T-helper 2 cell treated with Interferon-gamma antibody and Interleukin-4, amounts not matched to agents 5 μg/mL and 100 μg/mL, for 36 hours (primary cell): ENCODE data around the gene KLK3.
A peak's percentile ranks its signal among the peaks of the same experiment; 100 is the strongest.
"Not testable (repeated sequence)": the region's sequence is repeated elsewhere in the genome, so short reads cannot be mapped to it uniquely, and the experiment has no call there.

Experiments used
- DNase-seq: peaks from one replicate; pipeline ENCODE4 v3.0.0; 2021; ENCODE audit warnings: low spot score
- H3K27ac Mint-ChIP-seq: one replicate; pipeline ENCODE4 v1.8.0; 2021; ENCODE audit warnings: mild to moderate bottlenecking, mixed read lengths
- H3K27me3 Mint-ChIP-seq: one replicate; pipeline ENCODE4 v1.8.0; 2021; ENCODE audit warnings: low read depth, mixed read lengths
- H3K36me3 Mint-ChIP-seq: one replicate; pipeline ENCODE4 v1.8.0; 2021; ENCODE audit warnings: low read depth, mixed read lengths
- H3K4me1 Mint-ChIP-seq: one replicate; pipeline ENCODE4 v1.8.0; 2021; ENCODE audit warnings: low read depth, mixed read lengths
- H3K4me3 Mint-ChIP-seq: one replicate; pipeline ENCODE4 v1.8.0; 2022; ENCODE audit warnings: mild to moderate bottlenecking, moderate library complexity, mixed read lengths
- H3K9me3 Mint-ChIP-seq: one replicate; pipeline ENCODE4 v1.8.0; 2021; ENCODE audit warnings: mixed read lengths

Gene KLK3

GRCh38 chr19:50891253-50891625 lies 36.5 kb downstream of the KLK3 start:
- Mint-ChIP-seq H3K36me3 (no peaks in the 10 kb centered on the region), H3K9me3 (peaks cover 7% of the 10 kb centered on the region), H3K27me3 (peaks cover 3% of the 10 kb centered on the region), H3K4me3 (no peak overlapping the region), H3K4me1 (no peaks in the 10 kb centered on the region), H3K27ac (no peak overlapping the region)
- DNase-seq = no peak

GRCh38 chr19:50893047-50893736 lies 38.5 kb downstream of the KLK3 start:
- Mint-ChIP-seq H3K27ac (no peak overlapping the region), H3K36me3 (no peaks in the 10 kb centered on the region), H3K4me1 (no peaks in the 10 kb centered on the region), H3K27me3 (no peaks in the 10 kb centered on the region), H3K9me3 (peaks cover 7% of the 10 kb centered on the region), H3K4me3 (no peak overlapping the region)
- no peak for DNase-seq

DNA sequence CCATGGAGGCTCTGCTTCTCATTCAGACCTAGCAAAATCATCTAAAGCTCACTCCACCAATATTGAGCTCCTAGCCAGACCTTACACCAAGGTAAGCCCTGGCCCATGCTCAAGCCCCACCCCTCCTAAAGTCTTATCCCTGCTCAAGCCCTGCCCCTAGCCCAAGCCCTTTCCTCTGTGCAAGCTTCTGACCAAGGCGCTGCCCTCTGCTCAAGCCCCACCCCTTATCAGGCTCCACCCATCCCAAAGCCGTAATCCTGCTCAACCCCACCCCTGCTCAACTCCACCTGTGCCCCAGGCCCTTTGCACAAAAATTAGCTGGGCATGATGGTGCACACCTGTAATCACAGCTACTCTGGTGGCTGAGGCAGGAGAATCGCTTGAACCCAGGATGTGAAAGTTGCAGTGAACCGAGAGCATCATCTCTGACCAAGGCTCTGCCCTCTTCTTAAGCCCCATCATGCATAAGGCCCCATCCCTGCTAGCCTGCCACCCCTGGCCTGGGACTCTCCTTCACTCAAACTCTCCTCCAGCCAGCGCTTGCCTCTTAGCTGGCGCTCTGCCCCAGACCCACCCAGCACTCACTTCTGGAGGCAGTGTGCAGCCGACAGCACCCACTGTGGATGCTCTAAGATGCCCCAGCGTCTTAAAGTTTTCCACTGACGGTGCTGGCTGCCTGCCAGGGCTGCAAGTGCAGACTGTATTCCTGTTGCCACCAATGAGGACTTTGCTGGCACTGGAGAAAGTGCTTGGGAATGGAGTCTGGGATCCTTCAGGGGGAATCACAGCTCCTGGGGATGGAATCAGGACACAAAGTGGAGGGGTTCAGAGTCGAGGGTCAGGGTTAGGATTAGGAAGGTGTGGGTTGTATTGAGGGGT lies 40.0 kb downstream of the KLK3 start:
- Mint-ChIP-seq H3K36me3 (no peaks in the 10 kb centered on the region), H3K27me3 (no peaks in the 10 kb centered on the region), H3K27ac (no peak overlapping the region), H3K9me3 (peaks cover 7% of the 10 kb centered on the region), H3K4me1 (no peaks in the 10 kb centered on the region), H3K4me3 (no peak overlapping the region)
- DNase-seq = no peak

- not testable (repeated sequence) for H3K4me3 Mint-ChIP-seq, H3K27me3 Mint-ChIP-seq, H3K27ac Mint-ChIP-seq, H3K36me3 Mint-ChIP-seq, H3K4me1 Mint-ChIP-seq, DNase-seq, H3K9me3 Mint-ChIP-seq
Measured at GRCh38 chr19:50896089-50896590, 41.4 kb downstream of the KLK3 start.

- peak; percentile 41 for DNase-seq
- Mint-ChIP-seq H3K36me3 (no peaks in the 10 kb centered on the region), H3K4me1 (no peaks in the 10 kb centered on the region), H3K9me3 (peaks cover 7% of the 10 kb centered on the region), H3K27me3 (no peaks in the 10 kb centered on the region), H3K27ac (no peak overlapping the region), H3K4me3 (no peak overlapping the region)
Measured at GRCh38 chr19:50896591-50897190, 42.0 kb downstream of the KLK3 start.

GRCh38 chr19:50897191-50897607 lies 42.5 kb downstream of the KLK3 start:
- H3K27ac Mint-ChIP-seq = no peak overlapping the region
- no peaks in the 10 kb centered on the region for H3K36me3 Mint-ChIP-seq
- H3K4me3 Mint-ChIP-seq = no peak overlapping the region
- no peaks in the 10 kb centered on the region for H3K27me3 Mint-ChIP-seq
- peaks cover 7% of the 10 kb centered on the region for H3K9me3 Mint-ChIP-seq
- H3K4me1 Mint-ChIP-seq = no peaks in the 10 kb centered on the region
- DNase-seq = no peak

DNA sequence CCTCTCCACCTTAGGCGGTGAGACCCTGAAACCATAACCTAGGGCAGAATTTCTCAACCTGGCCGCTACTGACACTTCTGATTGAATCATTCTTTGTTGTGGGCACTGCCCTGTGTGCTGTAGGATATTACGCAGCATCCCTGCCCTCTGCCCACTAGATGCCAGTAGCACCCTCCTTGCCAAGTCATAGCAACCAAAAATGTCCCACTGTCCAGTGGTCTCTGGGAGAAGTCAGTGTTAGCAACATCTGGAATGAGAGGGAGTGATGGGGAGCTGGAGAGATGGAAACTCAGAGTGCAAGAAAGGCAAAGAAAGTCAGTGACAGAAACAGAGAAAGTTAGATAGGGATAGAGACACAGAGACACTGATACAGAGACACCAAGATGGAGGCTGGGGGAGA lies 42.9 kb downstream of the KLK3 start:
- DNase-seq = no peak
- Mint-ChIP-seq H3K4me1 (no peaks in the 10 kb centered on the region), H3K4me3 (no peak overlapping the region), H3K27me3 (no peaks in the 10 kb centered on the region), H3K36me3 (no peaks in the 10 kb centered on the region), H3K9me3 (peaks cover 7% of the 10 kb centered on the region), H3K27ac (no peak overlapping the region)

GRCh38 chr19:50898018-50898417 lies 43.3 kb downstream of the KLK3 start:
- Mint-ChIP-seq H3K36me3 (no peaks in the 10 kb centered on the region), H3K4me3 (no peak overlapping the region), H3K27me3 (no peaks in the 10 kb centered on the region), H3K4me1 (no peaks in the 10 kb centered on the region), H3K27ac (no peak overlapping the region), H3K9me3 (peaks cover 7% of the 10 kb centered on the region)
- DNase-seq = no peak

- peaks cover 7% of the 10 kb centered on the region for H3K9me3 Mint-ChIP-seq
- no peak overlapping the region for H3K27ac Mint-ChIP-seq
- H3K4me1 Mint-ChIP-seq = no peaks in the 10 kb centered on the region
- no peak for DNase-seq
- no peak overlapping the region for H3K4me3 Mint-ChIP-seq
- no peaks in the 10 kb centered on the region for H3K36me3 Mint-ChIP-seq
- no peaks in the 10 kb centered on the region for H3K27me3 Mint-ChIP-seq
Measured at GRCh38 chr19:50899569-50899968, 44.9 kb downstream of the KLK3 start.

- Mint-ChIP-seq H3K4me1 (no peaks in the 10 kb centered on the region), H3K36me3 (no peaks in the 10 kb centered on the region), H3K27me3 (no peaks in the 10 kb centered on the region), H3K4me3 (no peak overlapping the region), H3K27ac (no peak overlapping the region), H3K9me3 (no peaks in the 10 kb centered on the region)
- DNase-seq = no peak
Measured at GRCh38 chr19:50902640-50903039, 47.9 kb downstream of the KLK3 start.

- Mint-ChIP-seq H3K9me3 (no peaks in the 10 kb centered on the region), H3K27ac (no peak overlapping the region), H3K27me3 (peaks cover 30% of the 10 kb centered on the region), H3K36me3 (no peaks in the 10 kb centered on the region), H3K4me1 (peaks cover 5% of the 10 kb centered on the region), H3K4me3 (no peak overlapping the region)
- DNase-seq = no peak
Measured at GRCh38 chr19:50906217-50906616, 51.5 kb downstream of the KLK3 start.

- H3K27ac Mint-ChIP-seq = no peak overlapping the region
- no peaks in the 10 kb centered on the region for H3K36me3 Mint-ChIP-seq
- H3K4me1 Mint-ChIP-seq = peaks cover 5% of the 10 kb centered on the region
- H3K9me3 Mint-ChIP-seq = no peaks in the 10 kb centered on the region
- no peak overlapping the region for H3K4me3 Mint-ChIP-seq
- DNase-seq = no peak
- H3K27me3 Mint-ChIP-seq = peaks cover 30% of the 10 kb centered on the region
Measured at GRCh38 chr19:50908336-50908735, 53.6 kb downstream of the KLK3 start.

DNA sequence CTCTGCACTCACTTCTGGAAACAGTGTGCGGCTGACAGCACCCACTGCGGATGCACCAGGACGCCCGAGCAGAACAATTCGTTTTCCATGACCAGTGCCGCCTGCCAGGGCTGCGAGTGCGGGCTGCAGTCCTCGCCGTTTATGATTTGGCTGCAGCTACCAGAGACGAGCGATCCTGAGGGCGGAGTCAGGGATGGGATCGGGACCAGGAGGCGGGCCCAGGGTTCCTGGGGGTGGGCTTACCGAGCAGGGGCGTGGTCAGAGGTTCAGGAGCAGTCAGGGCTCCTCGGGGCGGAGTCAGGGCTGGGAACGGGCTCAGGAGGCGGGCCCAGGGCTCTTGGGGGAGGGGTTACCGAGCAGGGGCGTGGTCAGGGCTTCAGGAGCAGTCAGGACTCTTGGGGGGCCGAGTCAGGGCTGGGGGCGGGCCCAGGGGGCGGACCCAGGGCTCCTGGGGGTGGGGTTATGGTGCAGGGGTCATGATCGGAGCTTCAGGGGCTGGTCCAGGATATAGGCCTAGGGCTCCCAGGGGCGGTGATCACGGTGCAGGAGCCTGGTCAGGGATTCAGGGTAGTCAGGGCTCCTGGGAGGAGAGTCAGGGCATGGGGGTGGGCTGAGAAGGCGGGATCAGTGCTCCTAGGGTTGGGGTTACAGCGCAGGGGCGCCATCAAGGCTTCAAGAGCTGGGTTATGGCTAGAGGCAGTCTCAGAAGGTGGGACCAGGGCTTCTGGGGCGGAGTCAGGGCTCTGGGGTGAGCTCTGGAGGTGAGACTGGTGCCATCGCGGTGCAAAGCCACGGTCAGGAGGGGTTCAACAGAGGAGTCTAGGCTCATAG lies 54.7 kb downstream of the KLK3 start:
- peaks cover 5% of the 10 kb centered on the region for H3K4me1 Mint-ChIP-seq
- no peak overlapping the region for H3K27ac Mint-ChIP-seq
- H3K9me3 Mint-ChIP-seq = no peaks in the 10 kb centered on the region
- peak; percentile 44 for DNase-seq
- H3K36me3 Mint-ChIP-seq = no peaks in the 10 kb centered on the region
- H3K27me3 Mint-ChIP-seq = peaks cover 30% of the 10 kb centered on the region
- H3K4me3 Mint-ChIP-seq = peak overlapping the region; percentile 55
